Right ventricle myocardium inferior (tissue), 1 donor: ENCODE results near the gene RUFY1. TPM values are rescaled to one million over a fixed set of nuclear protein-coding genes. Genes with fewer than 3 reads are reported as not detected.
"Not testable (repeated sequence)": the region's sequence is repeated elsewhere in the genome, so short reads cannot be mapped to it uniquely, and the experiment has no call there.

Experiments used
- ATAC-seq: fragments of 200-7000 bp; cut with Tn5 transposase; one replicate; pipeline ENCODE4 v1.9.1; 2020; ENCODE audit warnings: mild to moderate bottlenecking, moderate library complexity
- DNase-seq: peaks from one replicate; pipeline ENCODE4 v3.0.0; 2021; ENCODE audit errors: missing footprints
- intact Hi-C: fragments of 100-400 bp; cut with DNase I; formaldehyde crosslinking; loops from one replicate; pipeline ENCODE4 v1.11.0; 2022
- total RNA-seq: library from RNA; stranded (reverse); fragmentation: NEBNext Ultra II Directional; extraction: Animal tissue kit (Norgen Biotek cat#: 25700); gene quantifications from one replicate; pipeline ENCODE4 v1.2.1, GENCODE V29; 2021
- donor health status: DM: no; HTN: yes; CAD: no; lungs with severe emphysema.

The RUFY1 gene
- total RNA-seq, 1 donor from 2014 or later, result 20.9 TPM

GRCh38 chr5:179639296-179639695, 88.9 kb downstream of the RUFY1 start:
- intact Hi-C loops, DNase-seq, ATAC-seq: not testable (repeated sequence)

GRCh38 chr5:179641745-179642144, 91.4 kb downstream of the RUFY1 start:
- intact Hi-C loops, ATAC-seq, DNase-seq: not testable (repeated sequence)

- DNase-seq, ATAC-seq, intact Hi-C loops: not testable (repeated sequence)
These were observed 92.3 kb downstream of the RUFY1 start for GRCh38 chr5:179642626-179643025.

GRCh38 chr5:179643141-179643920, 93.0 kb downstream of the RUFY1 start:
- ATAC-seq, DNase-seq: not testable (repeated sequence)

GRCh38 chr5:179644766-179645165, 94.4 kb downstream of the RUFY1 start:
- intact Hi-C loops, DNase-seq: not testable (repeated sequence)

More at GRCh38 chr5:179643141-179643920, 93.0 kb downstream of the RUFY1 start:
- intact Hi-C loops, result not testable (repeated sequence)

GRCh38 chr5:179648410-179648809, 98.1 kb downstream of the RUFY1 start:
- DNase-seq (no peak), ATAC-seq (no peak)
- intact Hi-C loops, result no loop called here

More at GRCh38 chr5:179644766-179645165, 94.4 kb downstream of the RUFY1 start:
- not testable (repeated sequence) for ATAC-seq

- ATAC-seq, intact Hi-C loops, DNase-seq: not testable (repeated sequence)
These were observed 98.9 kb downstream of the RUFY1 start for GRCh38 chr5:179649166-179649703.

- ATAC-seq, DNase-seq, intact Hi-C loops: not testable (repeated sequence)
These were observed 99.9 kb downstream of the RUFY1 start for GRCh38 chr5:179650245-179650644.

GRCh38 chr5:179653135-179653534, 102.8 kb downstream of the RUFY1 start:
- ATAC-seq, DNase-seq, intact Hi-C loops: not testable (repeated sequence)

- peak; percentile 98 for ATAC-seq
- intact Hi-C loops, DNase-seq: not testable (repeated sequence)
These were observed 107.2 kb downstream of the RUFY1 start for GRCh38 chr5:179657302-179658178.

- intact Hi-C loops, DNase-seq: not testable (repeated sequence)
- ATAC-seq, result peak; percentile 5
These were observed 108.0 kb downstream of the RUFY1 start for GRCh38 chr5:179658179-179658856.

Other genes with a start within 250 kb of the RUFY1 start
- gene ADAMTS2, start 205.1 kb upstream of the RUFY1 start, total RNA-seq, result 3.7 TPM
- gene HNRNPH1, start 73.1 kb downstream of the RUFY1 start, total RNA-seq, result 218 TPM
- gene CBY3, start 130.5 kb downstream of the RUFY1 start, total RNA-seq, result not detected
- 504 TPM for gene CANX, start 148.4 kb downstream of the RUFY1 start, total RNA-seq
- gene MAML1, start 182.3 kb downstream of the RUFY1 start, total RNA-seq, result 11.1 TPM
- gene LTC4S, start 243.4 kb downstream of the RUFY1 start, total RNA-seq, result 10.3 TPM